GM21717 (cell line): Measurements from ENCODE around the gene TALDO1.

Source experiments
- ATAC-seq: cut with Tn5 transposase; IDR thresholded peaks from one replicate; pipeline ENCODE4 v1.9.1; 2021; ENCODE audit warnings: mild to moderate bottlenecking, moderate library complexity; ENCODE audit not compliant: unreplicated experiment

The TALDO1 gene

GRCh38 chr11:747158-748006, at the start of gene TALDO1:
TSS of gene TALDO1 (plus strand) at chr11:747464. CDS start at chr11:747482, 18 bp downstream.
- peak; percentile 82 for ATAC-seq

- ATAC-seq, result no peak
These were observed 49.4 kb upstream of the TALDO1 start for GRCh38 chr11:697811-698311.

- ATAC-seq, result no peak
These were observed 48.7 kb upstream of the TALDO1 start for GRCh38 chr11:698493-699115.

- ATAC-seq, result no peak
These were observed 48.2 kb upstream of the TALDO1 start for GRCh38 chr11:699116-699508.

GRCh38 chr11:699753-700152, 47.5 kb upstream of the TALDO1 start:
- no peak for ATAC-seq

GRCh38 chr11:701741-702461, 45.4 kb upstream of the TALDO1 start:
- no peak for ATAC-seq

GRCh38 chr11:702462-703461, 44.5 kb upstream of the TALDO1 start:
- ATAC-seq, result no peak

- ATAC-seq, result no peak
These were observed 43.8 kb upstream of the TALDO1 start for GRCh38 chr11:703506-703905.

- no peak for ATAC-seq
These were observed 43.0 kb upstream of the TALDO1 start for GRCh38 chr11:704228-704674.

- ATAC-seq, result no peak
These were observed 42.3 kb upstream of the TALDO1 start for GRCh38 chr11:704781-705645.

- ATAC-seq, result no peak
These were observed 41.4 kb upstream of the TALDO1 start, which contains the start of gene EPS8L2 for GRCh38 chr11:705646-706438. TSS of gene EPS8L2 (plus strand) at chr11:706231. CDS start at chr11:709408, 3,177 bp downstream.

GRCh38 chr11:706439-706956, 40.8 kb upstream of the TALDO1 start:
- ATAC-seq, result no peak

GRCh38 chr11:706957-707816, 40.1 kb upstream of the TALDO1 start:
- no peak for ATAC-seq

GRCh38 chr11:707817-708420, 39.3 kb upstream of the TALDO1 start:
- ATAC-seq, result no peak

GRCh38 chr11:708511-708910, 38.8 kb upstream of the TALDO1 start:
- ATAC-seq, result no peak

GRCh38 chr11:709109-709997, 37.9 kb upstream of the TALDO1 start:
- ATAC-seq, result no peak
